GM18909 (cell line): Measurements from ENCODE around the gene PAXX.

Experiments
- ATAC-seq: cut with Tn5 transposase; IDR thresholded peaks from one replicate; pipeline ENCODE4 v1.9.1; 2021; ENCODE audit warnings: mild to moderate bottlenecking; ENCODE audit not compliant: unreplicated experiment, poor library complexity

PAXX gene

DNA sequence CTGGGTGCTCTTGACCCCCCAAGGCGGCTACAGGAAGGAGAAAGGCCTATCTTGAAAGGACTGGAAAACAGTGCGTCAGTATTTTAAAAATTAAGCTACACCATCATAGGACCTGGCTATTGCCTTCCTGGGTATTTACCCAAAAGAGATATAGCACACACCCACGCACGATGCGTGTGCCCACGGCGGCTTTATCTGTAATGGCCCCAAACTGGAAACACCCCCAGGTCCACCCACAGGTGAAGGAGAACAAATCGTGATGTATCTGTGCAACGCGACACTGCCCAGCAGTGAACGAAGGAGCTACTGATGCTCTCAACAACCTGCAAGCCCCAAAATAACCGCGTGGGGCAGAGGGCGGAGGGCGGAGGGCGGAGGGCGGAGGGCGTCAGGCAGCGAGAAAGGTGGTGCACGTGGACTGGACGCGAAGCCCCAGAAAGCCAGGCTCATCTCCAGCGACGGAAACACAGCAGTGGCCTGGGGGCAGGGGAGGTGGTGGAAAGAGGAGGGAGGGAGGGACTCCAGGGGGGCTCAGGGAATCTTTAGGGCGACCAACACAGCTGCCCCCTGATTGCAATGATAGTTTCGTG lies 27.3 kb upstream of the PAXX start:
- no peak for ATAC-seq

DNA sequence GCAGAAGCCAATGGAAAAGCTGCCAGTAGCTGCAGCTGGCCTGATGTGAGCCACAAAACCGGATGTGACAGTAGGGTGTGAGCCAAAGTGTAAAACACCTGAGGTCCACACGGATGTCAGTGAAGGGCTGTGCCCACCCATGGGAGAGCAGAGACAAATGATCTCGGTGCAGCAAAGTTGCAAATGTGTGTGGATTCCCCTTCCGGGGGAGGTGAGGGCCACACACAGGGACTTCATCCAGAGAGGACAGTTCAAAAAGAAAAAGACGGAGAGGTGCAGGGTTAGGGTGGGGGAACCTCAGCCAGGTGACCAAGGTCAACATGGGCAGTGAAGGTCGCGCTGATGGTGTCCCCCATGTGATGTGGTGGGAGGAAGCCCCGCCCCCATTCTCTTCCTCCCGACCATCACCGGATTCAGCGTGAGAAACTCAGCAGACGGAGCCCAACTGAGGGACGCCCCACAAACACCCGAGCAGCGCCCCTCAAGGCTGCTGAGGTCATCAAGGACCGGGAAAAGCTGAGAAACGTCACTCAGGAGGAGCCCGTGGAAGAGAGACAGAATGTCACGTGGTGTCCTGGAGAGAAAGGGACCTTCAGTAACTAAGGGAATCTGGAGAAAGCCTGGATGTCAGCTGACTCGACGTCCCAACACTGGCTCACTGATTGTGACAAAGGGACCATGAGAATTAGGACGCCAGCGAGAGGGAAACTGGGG lies 26.3 kb upstream of the PAXX start:
- no peak for ATAC-seq

DNA sequence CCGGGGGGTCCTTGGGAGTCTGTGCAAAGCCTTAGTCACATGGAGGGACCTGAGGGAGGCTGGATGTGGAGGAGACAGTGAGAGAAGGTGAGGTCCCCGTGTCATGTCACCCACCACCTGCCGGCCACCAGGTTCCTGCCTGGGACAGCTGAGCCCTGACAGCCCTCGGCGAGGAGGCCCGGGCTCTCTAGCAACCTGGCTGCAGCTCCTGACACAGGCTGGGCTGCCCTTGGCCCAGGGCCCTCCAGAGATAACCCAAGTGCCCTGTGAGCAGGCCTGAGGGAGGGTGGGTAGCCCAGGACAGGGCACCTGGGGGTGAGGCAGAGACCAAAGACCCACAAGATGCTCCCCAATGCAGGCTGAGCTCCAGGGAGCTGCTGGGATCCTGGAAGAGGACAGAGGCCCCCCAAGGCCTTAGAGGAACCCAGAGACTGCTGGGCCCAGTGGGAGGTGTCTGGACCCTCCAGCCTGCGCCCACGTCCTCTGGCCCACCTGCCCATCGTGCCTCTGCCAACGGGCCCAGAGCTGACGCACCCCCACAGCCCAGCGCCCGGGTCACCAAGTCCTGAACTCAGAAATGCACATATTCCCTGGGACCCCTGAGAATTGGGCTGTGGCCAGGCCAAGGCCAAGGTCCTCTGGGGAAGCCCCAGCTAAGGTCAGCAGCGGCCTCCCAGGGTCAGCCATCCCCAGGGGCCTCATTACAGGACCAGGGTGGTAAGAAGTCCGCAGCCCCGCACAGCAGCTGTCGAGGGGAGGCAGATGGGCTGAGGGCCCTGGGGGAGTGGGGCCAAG lies 23.7 kb upstream of the PAXX start:
- no peak for ATAC-seq

GRCh38 chr9:136969150-136969549 lies 23.1 kb upstream of the PAXX start:
- no peak for ATAC-seq

DNA sequence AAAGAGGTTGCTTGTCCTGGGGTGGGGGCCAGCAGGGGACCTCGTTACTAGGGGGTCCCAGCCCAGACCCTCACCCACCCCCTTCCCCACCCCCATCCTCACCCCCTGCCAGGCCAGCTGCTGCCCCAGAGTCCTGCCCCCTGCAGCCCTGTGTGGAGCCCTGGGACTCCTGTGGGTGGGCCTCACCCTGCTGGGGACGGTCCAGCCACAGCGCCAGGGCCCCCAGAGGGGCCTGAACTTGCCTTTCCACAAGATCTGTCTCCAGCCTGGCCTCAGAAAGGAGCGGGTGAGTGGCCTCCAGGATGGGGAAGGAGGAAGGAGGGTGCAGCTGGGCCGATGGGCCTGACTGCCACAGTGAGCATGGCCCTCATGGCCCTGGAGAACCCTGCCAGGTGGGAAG lies 22.4 kb upstream of the PAXX start:
- no peak for ATAC-seq

GRCh38 chr9:136970361-136970760 lies 21.9 kb upstream of the PAXX start:
- no peak for ATAC-seq

DNA sequence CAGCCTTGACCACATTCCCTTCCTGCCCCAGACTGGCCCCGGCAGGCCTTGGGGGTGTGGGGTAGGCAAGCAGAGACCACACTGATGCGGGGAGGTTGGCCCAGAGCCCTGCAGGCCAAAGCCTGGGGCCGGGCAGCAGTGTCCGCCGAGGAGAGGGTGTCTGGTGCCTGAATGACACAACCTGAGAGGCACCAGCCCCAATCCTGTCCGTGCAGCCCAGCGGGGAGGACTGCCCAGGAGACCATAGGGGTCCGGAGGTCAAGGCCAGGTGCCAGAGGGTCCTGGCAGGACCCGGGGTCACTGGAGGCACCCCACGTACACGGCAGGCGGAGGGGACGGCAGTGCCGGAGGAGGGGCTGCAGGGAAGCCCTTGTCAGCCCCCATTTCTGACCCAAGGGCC lies 20.5 kb upstream of the PAXX start:
- no peak for ATAC-seq

DNA sequence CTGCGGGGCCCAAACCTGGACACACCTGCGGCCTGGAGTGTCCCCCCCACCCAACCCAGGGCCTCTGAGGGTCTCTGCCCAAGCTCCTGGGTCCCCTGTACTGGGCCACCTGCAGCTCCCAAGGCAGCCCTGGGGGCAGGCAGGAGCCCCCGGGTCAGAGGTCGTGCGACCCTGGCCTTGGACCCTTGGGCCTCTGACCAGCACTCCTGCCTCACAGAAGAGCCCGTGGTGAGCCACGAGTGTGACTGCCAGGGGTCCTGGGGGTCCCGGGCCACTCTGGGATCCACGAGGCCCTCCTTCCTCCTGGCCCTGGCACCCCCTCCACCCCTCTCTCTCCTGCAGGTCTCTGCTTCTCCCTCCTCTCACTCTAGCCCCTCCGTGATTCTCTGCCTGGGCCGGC lies 19.9 kb upstream of the PAXX start:
- ATAC-seq: no peak

DNA sequence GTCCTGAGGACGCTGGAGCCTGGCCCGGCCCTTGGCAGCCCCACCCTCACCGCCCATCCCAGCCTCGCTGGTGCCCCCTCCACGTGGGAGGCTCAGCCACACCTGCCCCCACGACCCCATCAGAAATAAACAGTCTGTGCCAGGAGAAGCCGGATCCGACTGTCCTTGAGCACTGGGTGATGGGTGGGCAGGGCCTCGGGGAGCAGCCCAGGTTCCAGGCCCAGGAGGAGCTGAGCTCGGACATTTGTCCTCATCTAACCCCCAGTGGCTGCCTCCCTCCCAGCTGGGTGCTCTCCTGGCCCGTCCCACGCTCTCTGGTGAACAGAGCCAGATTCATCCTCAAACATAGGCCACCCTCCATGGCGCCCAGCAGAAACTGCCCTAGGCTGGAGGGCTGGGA lies 19.5 kb upstream of the PAXX start:
- no peak for ATAC-seq

GRCh38 chr9:136973618-136974617 lies 18.3 kb upstream of the PAXX start:
- no peak for ATAC-seq

- no peak for ATAC-seq
Observed at GRCh38 chr9:136974817-136975535, 17.2 kb upstream of the PAXX start.

- ATAC-seq: no peak
Observed at GRCh38 chr9:136975644-136976043, 16.6 kb upstream of the PAXX start.

DNA sequence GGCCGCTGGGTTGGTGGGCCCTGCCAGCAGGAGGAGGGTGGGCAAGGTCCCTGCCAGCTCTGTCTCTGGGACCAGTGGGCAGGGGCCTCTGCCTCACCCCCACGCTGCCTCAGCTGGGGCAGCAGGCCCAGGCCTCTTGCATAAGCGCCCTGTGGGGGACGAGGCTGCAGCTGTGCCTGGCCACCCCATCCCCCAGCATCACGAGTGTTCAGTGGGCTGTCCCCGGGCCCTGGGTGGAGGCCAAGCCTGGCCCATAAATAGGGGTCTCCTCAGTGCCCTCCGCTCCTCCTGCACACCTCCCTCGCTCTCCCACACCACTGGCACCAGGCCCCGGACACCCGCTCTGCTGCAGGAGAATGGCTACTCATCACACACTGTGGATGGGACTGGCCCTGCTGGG lies 15.0 kb upstream of the PAXX start, which contains the start of gene PTGDS:
Gene PTGDS (plus strand): TSS at position 282 of the 400 bp plus-strand sequence. CDS start 75 bp downstream, at position 357.
- no peak for ATAC-seq

DNA sequence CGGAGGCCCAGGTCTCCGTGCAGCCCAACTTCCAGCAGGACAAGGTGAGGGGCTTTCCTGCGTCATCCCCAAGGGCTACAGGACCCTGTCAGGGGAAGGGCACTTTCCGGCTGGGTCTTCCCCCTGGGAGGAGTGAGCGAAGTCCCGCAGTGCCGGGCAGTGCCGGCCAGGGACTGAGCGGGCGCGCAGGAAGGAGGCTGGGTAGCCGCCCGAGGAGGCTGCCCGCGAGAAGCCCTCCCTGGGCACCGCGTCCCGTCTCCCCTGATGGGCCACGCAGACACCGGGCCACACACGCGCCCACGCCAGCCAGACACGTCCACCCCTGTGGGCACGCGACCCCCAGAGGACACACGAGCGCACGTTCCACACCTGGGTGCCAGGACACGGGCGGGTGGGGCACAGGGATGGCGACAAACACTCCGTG lies 14.6 kb upstream of the PAXX start:
- no peak for ATAC-seq

DNA sequence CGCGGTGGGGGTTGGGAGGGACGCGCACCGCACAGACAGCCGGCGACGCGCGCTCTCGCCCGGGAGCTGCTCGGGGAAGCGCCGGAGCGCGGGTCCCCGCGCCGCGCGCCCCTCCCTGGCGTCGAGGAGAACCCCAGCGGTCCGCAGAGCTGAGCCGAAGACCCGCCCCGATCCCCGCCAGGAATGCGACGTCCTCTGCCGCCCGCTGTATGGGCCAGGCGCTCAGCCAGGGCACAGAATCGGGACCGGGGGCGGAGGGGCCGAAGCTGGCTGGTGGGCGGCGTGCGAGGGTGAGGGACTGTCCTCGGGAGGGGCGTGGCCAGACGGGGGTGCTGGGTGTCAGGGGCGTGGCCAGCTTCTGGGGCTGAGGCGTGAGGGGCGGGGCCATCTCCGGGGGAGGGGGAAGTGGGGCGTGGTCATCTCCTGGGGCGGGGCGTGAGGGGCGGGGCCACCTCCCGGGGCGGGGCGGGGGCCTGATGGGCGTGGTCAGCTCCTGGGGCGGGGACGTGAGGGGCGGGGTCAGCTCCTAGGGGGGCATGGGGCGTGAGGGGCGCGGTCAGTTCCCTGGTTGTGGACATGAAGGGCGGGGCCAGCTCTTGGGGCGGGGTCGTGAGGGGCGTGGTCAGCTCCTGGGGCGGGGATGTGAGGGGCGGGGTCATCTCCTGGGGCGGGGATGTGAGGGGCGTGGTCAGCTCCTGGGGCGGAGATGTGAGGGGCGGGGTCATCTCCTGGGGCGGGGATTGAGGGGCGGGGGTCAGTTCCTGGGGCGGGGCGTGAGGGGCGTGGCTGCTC lies 14.0 kb upstream of the PAXX start:
- ATAC-seq: no peak

GRCh38 chr9:136978865-136979544 lies 13.2 kb upstream of the PAXX start:
- no peak for ATAC-seq

DNA sequence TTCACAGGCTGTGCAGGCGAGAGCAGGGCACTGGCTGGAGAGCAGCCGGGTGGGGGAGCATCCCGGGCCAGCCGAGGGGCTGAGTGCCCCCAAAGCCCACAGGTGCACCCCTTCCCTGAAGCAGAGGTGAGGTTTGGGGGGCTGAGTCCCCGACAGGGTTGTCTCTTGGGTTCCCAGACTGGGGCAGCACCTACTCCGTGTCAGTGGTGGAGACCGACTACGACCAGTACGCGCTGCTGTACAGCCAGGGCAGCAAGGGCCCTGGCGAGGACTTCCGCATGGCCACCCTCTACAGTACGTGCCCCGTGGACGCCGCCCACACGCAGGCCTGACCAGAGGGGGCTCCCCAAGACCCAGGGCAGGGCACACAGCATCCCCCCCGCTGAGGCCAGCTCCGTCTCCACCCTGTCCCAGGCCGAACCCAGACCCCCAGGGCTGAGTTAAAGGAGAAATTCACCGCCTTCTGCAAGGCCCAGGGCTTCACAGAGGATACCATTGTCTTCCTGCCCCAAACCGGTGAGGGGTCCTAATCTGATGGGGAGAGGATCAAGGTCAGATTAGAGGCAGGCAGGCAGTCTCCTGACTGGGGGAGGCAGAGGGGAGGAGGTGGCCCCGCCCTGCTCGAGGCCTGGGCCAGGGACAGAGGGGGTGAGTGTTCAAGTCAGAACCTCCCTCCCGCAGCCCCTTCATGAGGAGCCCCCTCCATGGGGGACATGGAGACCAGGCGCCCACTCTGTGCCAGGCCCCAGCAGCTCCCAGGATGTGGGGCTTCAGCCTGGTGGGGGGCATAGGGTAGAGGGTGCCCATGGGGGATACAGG lies 12.2 kb upstream of the PAXX start:
- no peak for ATAC-seq
